HG02870 (cell line): ENCODE results near the gene NDUFA11.
"Not testable (repeated sequence)": the region's sequence is repeated elsewhere in the genome, so short reads cannot be mapped to it uniquely, and the experiment has no call there.

Experiments
- ATAC-seq: cut with Tn5 transposase; IDR thresholded peaks from one replicate; pipeline ENCODE4 v1.9.1; 2021; ENCODE audit warnings: mild to moderate bottlenecking, moderate library complexity; ENCODE audit not compliant: unreplicated experiment

NDUFA11 gene

GRCh38 chr19:5891572-5891937, 12.0 kb downstream of the NDUFA11 start:
- ATAC-seq, result no peak

GRCh38 chr19:5890099-5890498, 13.5 kb downstream of the NDUFA11 start:
- ATAC-seq, result no peak

GRCh38 chr19:5889288-5889971, 14.2 kb downstream of the NDUFA11 start:
- ATAC-seq, result no peak

- not testable (repeated sequence) for ATAC-seq
Observed at GRCh38 chr19:5884065-5884811, 19.4 kb downstream of the NDUFA11 start.

GRCh38 chr19:5883157-5883873, 20.3 kb downstream of the NDUFA11 start:
- not testable (repeated sequence) for ATAC-seq

- ATAC-seq, result no peak
Observed at GRCh38 chr19:5882421-5882968, 21.1 kb downstream of the NDUFA11 start.

GRCh38 chr19:5881543-5882299, 21.9 kb downstream of the NDUFA11 start:
- no peak for ATAC-seq

- ATAC-seq, result no peak
Observed at GRCh38 chr19:5880604-5881078, 22.9 kb downstream of the NDUFA11 start.

- ATAC-seq, result no peak
Observed at GRCh38 chr19:5880196-5880595, 23.4 kb downstream of the NDUFA11 start.

- ATAC-seq, result no peak
Observed at GRCh38 chr19:5877882-5878281, 25.7 kb downstream of the NDUFA11 start.

GRCh38 chr19:5877427-5877826, 26.2 kb downstream of the NDUFA11 start:
- no peak for ATAC-seq

- ATAC-seq, result not testable (repeated sequence)
Observed at GRCh38 chr19:5874496-5874895, 29.1 kb downstream of the NDUFA11 start.

GRCh38 chr19:5873617-5874199, 29.9 kb downstream of the NDUFA11 start:
- no peak for ATAC-seq

- ATAC-seq, result no peak
Observed at GRCh38 chr19:5870986-5871394, 32.6 kb downstream of the NDUFA11 start.

- ATAC-seq, result no peak
Observed at GRCh38 chr19:5867201-5868136, 36.1 kb downstream of the NDUFA11 start.

- ATAC-seq, result no peak
Observed at GRCh38 chr19:5865772-5866171, 37.8 kb downstream of the NDUFA11 start.

GRCh38 chr19:5864725-5865486, 38.7 kb downstream of the NDUFA11 start:
- ATAC-seq, result no peak

GRCh38 chr19:5864013-5864720, 39.4 kb downstream of the NDUFA11 start:
- ATAC-seq, result no peak
